Measurements from ENCODE around the gene TRIB2.

Gene TRIB2

GRCh38 chr2:12767541-12767940 is 50.8 kb downstream of the TRIB2 start:
- Histone ChIP-seq H3K4me1 (ENCODE audit: control insufficient read depth, insufficient read depth, low read length) (no peaks in the 10 kb centered on the region), H3K27me3 (ENCODE audit: control insufficient read depth, insufficient read depth, low read length) (no peaks in the 10 kb centered on the region), H3K36me3 (ENCODE audit: control insufficient read depth, insufficient read depth, low read length) (no peaks in the 10 kb centered on the region), H3K9ac (ENCODE audit: low read length) (no peak overlapping the region), H3K4me3 (ENCODE audit: low read length) (no peak overlapping the region), H3K27ac (ENCODE audit: low read depth, low read length) (no peak overlapping the region)

GRCh38 chr2:12767996-12768624 is 51.4 kb downstream of the TRIB2 start:
- Histone ChIP-seq H3K27ac (ENCODE audit: low read depth, low read length) (no peak overlapping the region), H3K9ac (ENCODE audit: low read length) (no peak overlapping the region), H3K36me3 (ENCODE audit: control insufficient read depth, insufficient read depth, low read length) (no peaks in the 10 kb centered on the region), H3K4me3 (ENCODE audit: low read length) (no peak overlapping the region), H3K4me1 (ENCODE audit: control insufficient read depth, insufficient read depth, low read length) (no peaks in the 10 kb centered on the region), H3K27me3 (ENCODE audit: control insufficient read depth, insufficient read depth, low read length) (no peaks in the 10 kb centered on the region)

GRCh38 chr2:12769492-12770105 is 52.9 kb downstream of the TRIB2 start:
- no peak overlapping the region for H3K9ac ChIP-seq (ENCODE audit: low read length)
- no peak overlapping the region for H3K27ac ChIP-seq (ENCODE audit: low read depth, low read length)
- H3K36me3 ChIP-seq (ENCODE audit: control insufficient read depth, insufficient read depth, low read length): no peaks in the 10 kb centered on the region
- H3K27me3 ChIP-seq (ENCODE audit: control insufficient read depth, insufficient read depth, low read length): no peaks in the 10 kb centered on the region
- no peak overlapping the region for H3K4me3 ChIP-seq (ENCODE audit: low read length)
- no peaks in the 10 kb centered on the region for H3K4me1 ChIP-seq (ENCODE audit: control insufficient read depth, insufficient read depth, low read length)

GRCh38 chr2:12770300-12770968 is 53.7 kb downstream of the TRIB2 start:
- Histone ChIP-seq H3K4me1 (ENCODE audit: control insufficient read depth, insufficient read depth, low read length) (no peaks in the 10 kb centered on the region), H3K36me3 (ENCODE audit: control insufficient read depth, insufficient read depth, low read length) (no peaks in the 10 kb centered on the region), H3K9ac (ENCODE audit: low read length) (no peak overlapping the region), H3K4me3 (ENCODE audit: low read length) (no peak overlapping the region), H3K27me3 (ENCODE audit: control insufficient read depth, insufficient read depth, low read length) (no peaks in the 10 kb centered on the region), H3K27ac (ENCODE audit: low read depth, low read length) (no peak overlapping the region)

- Histone ChIP-seq H3K4me3 (ENCODE audit: low read length) (no peak overlapping the region), H3K36me3 (ENCODE audit: control insufficient read depth, insufficient read depth, low read length) (no peaks in the 10 kb centered on the region), H3K4me1 (ENCODE audit: control insufficient read depth, insufficient read depth, low read length) (no peaks in the 10 kb centered on the region), H3K9ac (ENCODE audit: low read length) (no peak overlapping the region), H3K27me3 (ENCODE audit: control insufficient read depth, insufficient read depth, low read length) (no peaks in the 10 kb centered on the region), H3K27ac (ENCODE audit: low read depth, low read length) (no peak overlapping the region)
These were observed 54.4 kb downstream of the TRIB2 start for GRCh38 chr2:12771154-12771553.

- H3K27me3 ChIP-seq (ENCODE audit: control insufficient read depth, insufficient read depth, low read length): no peaks in the 10 kb centered on the region
- no peaks in the 10 kb centered on the region for H3K4me1 ChIP-seq (ENCODE audit: control insufficient read depth, insufficient read depth, low read length)
- no peak overlapping the region for H3K9ac ChIP-seq (ENCODE audit: low read length)
- H3K27ac ChIP-seq (ENCODE audit: low read depth, low read length): no peak overlapping the region
- H3K4me3 ChIP-seq (ENCODE audit: low read length): no peak overlapping the region
- no peaks in the 10 kb centered on the region for H3K36me3 ChIP-seq (ENCODE audit: control insufficient read depth, insufficient read depth, low read length)
These were observed 57.1 kb downstream of the TRIB2 start for GRCh38 chr2:12773586-12774394.

- Histone ChIP-seq H3K36me3 (ENCODE audit: control insufficient read depth, insufficient read depth, low read length) (no peaks in the 10 kb centered on the region), H3K4me3 (ENCODE audit: low read length) (no peak overlapping the region), H3K27ac (ENCODE audit: low read depth, low read length) (no peak overlapping the region), H3K4me1 (ENCODE audit: control insufficient read depth, insufficient read depth, low read length) (no peaks in the 10 kb centered on the region), H3K27me3 (ENCODE audit: control insufficient read depth, insufficient read depth, low read length) (no peaks in the 10 kb centered on the region), H3K9ac (ENCODE audit: low read length) (no peak overlapping the region)
These were observed 57.6 kb downstream of the TRIB2 start for GRCh38 chr2:12774395-12774727.

- Histone ChIP-seq H3K9ac (ENCODE audit: low read length) (no peak overlapping the region), H3K4me1 (ENCODE audit: control insufficient read depth, insufficient read depth, low read length) (no peaks in the 10 kb centered on the region), H3K4me3 (ENCODE audit: low read length) (no peak overlapping the region), H3K36me3 (ENCODE audit: control insufficient read depth, insufficient read depth, low read length) (no peaks in the 10 kb centered on the region), H3K27ac (ENCODE audit: low read depth, low read length) (no peak overlapping the region), H3K27me3 (ENCODE audit: control insufficient read depth, insufficient read depth, low read length) (no peaks in the 10 kb centered on the region)
These were observed 59.8 kb downstream of the TRIB2 start for GRCh38 chr2:12776521-12776961.

- H3K36me3 ChIP-seq (ENCODE audit: control insufficient read depth, insufficient read depth, low read length): no peaks in the 10 kb centered on the region
- no peak overlapping the region for H3K4me3 ChIP-seq (ENCODE audit: low read length)
- H3K27me3 ChIP-seq (ENCODE audit: control insufficient read depth, insufficient read depth, low read length): no peaks in the 10 kb centered on the region
- H3K4me1 ChIP-seq (ENCODE audit: control insufficient read depth, insufficient read depth, low read length): no peaks in the 10 kb centered on the region
- no peak overlapping the region for H3K9ac ChIP-seq (ENCODE audit: low read length)
- no peak overlapping the region for H3K27ac ChIP-seq (ENCODE audit: low read depth, low read length)
These were observed 61.6 kb downstream of the TRIB2 start for GRCh38 chr2:12778369-12778768.

GRCh38 chr2:12778811-12779579 is 62.3 kb downstream of the TRIB2 start:
- H3K36me3 ChIP-seq (ENCODE audit: control insufficient read depth, insufficient read depth, low read length): no peaks in the 10 kb centered on the region

GRCh38 chr2:12781329-12781728 is 64.6 kb downstream of the TRIB2 start:
- Histone ChIP-seq H3K4me1 (ENCODE audit: control insufficient read depth, insufficient read depth, low read length) (no peaks in the 10 kb centered on the region), H3K9ac (ENCODE audit: low read length) (no peak overlapping the region), H3K36me3 (ENCODE audit: control insufficient read depth, insufficient read depth, low read length) (no peaks in the 10 kb centered on the region), H3K27ac (ENCODE audit: low read depth, low read length) (no peak overlapping the region), H3K4me3 (ENCODE audit: low read length) (no peak overlapping the region), H3K27me3 (ENCODE audit: control insufficient read depth, insufficient read depth, low read length) (no peaks in the 10 kb centered on the region)

More at GRCh38 chr2:12778811-12779579, 62.3 kb downstream of the TRIB2 start:
- Histone ChIP-seq H3K27ac (ENCODE audit: low read depth, low read length) (no peak overlapping the region), H3K9ac (ENCODE audit: low read length) (no peak overlapping the region), H3K4me1 (ENCODE audit: control insufficient read depth, insufficient read depth, low read length) (no peaks in the 10 kb centered on the region), H3K4me3 (ENCODE audit: low read length) (no peak overlapping the region), H3K27me3 (ENCODE audit: control insufficient read depth, insufficient read depth, low read length) (no peaks in the 10 kb centered on the region)
